Upper lobe of right lung (tissue), 1 donor: ENCODE data around the gene CXCL5. TPM values are rescaled to one million over a fixed set of nuclear protein-coding genes. Genes with fewer than 3 reads are reported as not detected.

Experiments
- ATAC-seq: fragments of 200-7000 bp; cut with Tn5 transposase; one replicate; pipeline ENCODE4 v1.9.1; 2020; ENCODE audit warnings: mild to moderate bottlenecking, moderate library complexity
- DNase-seq: peaks from one replicate; pipeline ENCODE4 v3.0.0-alpha.2; 2020
- H3K27ac ChIP-seq: fragments of 200-600 bp; one replicate; pipeline ENCODE4 v1.8.0; 2022
- H3K27me3 ChIP-seq: fragments of 200-600 bp; one replicate; pipeline ENCODE4 v1.8.0; 2022; ENCODE audit warnings: mild to moderate bottlenecking
- H3K36me3 ChIP-seq: fragments of 200-600 bp; one replicate; pipeline ENCODE4 v1.8.0; 2022
- H3K4me1 ChIP-seq: fragments of 200-600 bp; one replicate; pipeline ENCODE4 v1.8.0; 2022
- H3K4me3 ChIP-seq: fragments of 200-600 bp; one replicate; pipeline ENCODE4 v1.8.0; 2022; ENCODE audit warnings: mild to moderate bottlenecking
- H3K9me3 ChIP-seq: fragments of 200-600 bp; one replicate; pipeline ENCODE4 v1.8.0; 2022
- intact Hi-C: fragments of 100-400 bp; cut with DNase I; formaldehyde crosslinking; loops from one replicate; pipeline ENCODE4 v1.11.0; 2022
- total RNA-seq: library from RNA; stranded (reverse); fragmentation: NEBNext Ultra II Directional; extraction: Animal tissue kit (Norgen Biotek cat#: 25700); gene quantifications from one replicate; pipeline ENCODE4 v1.2.1, GENCODE V29; 2021
- TF ChIP-seq, protein P1 (sequence below): fragments of 200-600 bp; IDR thresholded peaks from one replicate; pipeline ENCODE4 v1.8.0; 2022; ENCODE audit warnings: antibody characterized with exemption
- donor health status: DM: no; HTN: yes; CAD: no; lungs with severe emphysema.

CXCL5 gene
- total RNA-seq, 1 donor from 2014 or later: 7.2 TPM

DNA sequence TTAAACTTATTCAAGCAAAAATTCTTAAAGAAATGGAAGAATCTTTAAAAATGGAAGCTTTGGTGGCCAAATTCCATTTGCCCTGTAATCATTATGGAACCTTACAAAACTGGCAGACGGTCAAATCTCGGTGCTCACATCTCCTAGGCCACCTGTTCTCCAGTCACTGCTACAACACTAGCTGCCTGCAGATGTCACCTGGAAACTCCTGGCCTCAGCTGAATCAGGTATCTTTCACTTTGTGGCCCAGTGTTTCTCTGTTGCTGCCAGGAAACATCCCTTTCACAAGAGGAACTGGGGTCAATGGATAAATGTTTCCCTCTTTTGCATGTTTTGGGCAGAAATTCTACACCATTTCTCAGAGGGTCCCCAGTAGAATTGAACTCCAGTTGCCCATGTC, 44.2 kb upstream of the CXCL5 start:
- ATAC-seq (no peak), DNase-seq (no peak)
- TF ChIP-seq, protein P1, sequence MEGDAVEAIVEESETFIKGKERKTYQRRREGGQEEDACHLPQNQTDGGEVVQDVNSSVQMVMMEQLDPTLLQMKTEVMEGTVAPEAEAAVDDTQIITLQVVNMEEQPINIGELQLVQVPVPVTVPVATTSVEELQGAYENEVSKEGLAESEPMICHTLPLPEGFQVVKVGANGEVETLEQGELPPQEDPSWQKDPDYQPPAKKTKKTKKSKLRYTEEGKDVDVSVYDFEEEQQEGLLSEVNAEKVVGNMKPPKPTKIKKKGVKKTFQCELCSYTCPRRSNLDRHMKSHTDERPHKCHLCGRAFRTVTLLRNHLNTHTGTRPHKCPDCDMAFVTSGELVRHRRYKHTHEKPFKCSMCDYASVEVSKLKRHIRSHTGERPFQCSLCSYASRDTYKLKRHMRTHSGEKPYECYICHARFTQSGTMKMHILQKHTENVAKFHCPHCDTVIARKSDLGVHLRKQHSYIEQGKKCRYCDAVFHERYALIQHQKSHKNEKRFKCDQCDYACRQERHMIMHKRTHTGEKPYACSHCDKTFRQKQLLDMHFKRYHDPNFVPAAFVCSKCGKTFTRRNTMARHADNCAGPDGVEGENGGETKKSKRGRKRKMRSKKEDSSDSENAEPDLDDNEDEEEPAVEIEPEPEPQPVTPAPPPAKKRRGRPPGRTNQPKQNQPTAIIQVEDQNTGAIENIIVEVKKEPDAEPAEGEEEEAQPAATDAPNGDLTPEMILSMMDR: no peak
- H3K27me3 ChIP-seq: no peaks in the 10 kb centered on the region
- no peaks in the 10 kb centered on the region for H3K9me3 ChIP-seq
- no peak overlapping the region for H3K27ac ChIP-seq
- H3K36me3 ChIP-seq: no peaks in the 10 kb centered on the region
- H3K4me1 ChIP-seq: peaks cover 3% of the 10 kb centered on the region
- intact Hi-C loops: no loop called here
- H3K4me3 ChIP-seq: no peak overlapping the region

DNA sequence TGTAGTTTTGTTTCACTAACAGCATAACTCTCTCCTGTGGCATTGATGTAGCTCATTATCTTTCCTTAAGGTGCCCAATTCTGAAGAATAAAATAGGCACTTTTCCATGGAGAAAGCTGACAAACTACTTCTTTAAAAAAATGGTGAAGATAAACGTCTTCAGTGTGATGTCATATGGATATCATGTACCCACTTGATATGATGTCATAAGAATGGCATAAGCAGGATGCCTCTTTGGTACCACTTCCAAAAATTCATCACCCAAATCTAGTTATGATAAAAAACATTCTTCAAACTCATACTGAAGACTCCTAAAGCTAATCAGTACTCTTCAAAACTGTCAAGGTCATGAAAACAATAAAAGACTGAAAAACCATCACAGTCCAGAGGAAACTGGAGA, 42.9 kb upstream of the CXCL5 start:
- TF ChIP-seq, protein P1: no peak
- DNase-seq (no peak), ATAC-seq (no peak)
- Histone ChIP-seq H3K27me3 (no peaks in the 10 kb centered on the region), H3K4me1 (peaks cover 3% of the 10 kb centered on the region), H3K36me3 (no peaks in the 10 kb centered on the region), H3K27ac (no peak overlapping the region), H3K9me3 (no peaks in the 10 kb centered on the region), H3K4me3 (no peak overlapping the region)
- intact Hi-C loops: no loop called here

DNA sequence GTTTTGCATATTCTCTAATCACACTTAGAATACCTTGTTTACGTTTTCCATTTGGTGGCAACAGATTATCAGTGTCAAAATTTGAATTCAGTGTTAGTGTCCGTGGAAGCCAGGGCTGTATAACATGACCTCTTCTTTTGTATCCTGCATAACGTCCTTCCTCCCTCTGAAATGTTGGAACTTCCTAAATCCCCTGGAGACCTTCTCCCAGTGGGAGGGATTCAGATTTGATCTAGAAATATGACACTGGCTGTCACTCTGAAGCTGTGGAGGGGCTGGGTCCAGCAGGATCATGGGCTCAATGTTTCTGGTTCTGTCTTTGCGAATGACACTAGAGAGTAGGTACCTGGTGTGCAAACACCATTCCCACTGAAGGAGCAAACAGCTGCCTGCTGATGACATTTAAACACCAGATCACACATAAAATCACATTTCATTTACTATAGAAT, 40.9 kb upstream of the CXCL5 start:
- ATAC-seq: no peak
- intact Hi-C loops: no loop called here

DNA sequence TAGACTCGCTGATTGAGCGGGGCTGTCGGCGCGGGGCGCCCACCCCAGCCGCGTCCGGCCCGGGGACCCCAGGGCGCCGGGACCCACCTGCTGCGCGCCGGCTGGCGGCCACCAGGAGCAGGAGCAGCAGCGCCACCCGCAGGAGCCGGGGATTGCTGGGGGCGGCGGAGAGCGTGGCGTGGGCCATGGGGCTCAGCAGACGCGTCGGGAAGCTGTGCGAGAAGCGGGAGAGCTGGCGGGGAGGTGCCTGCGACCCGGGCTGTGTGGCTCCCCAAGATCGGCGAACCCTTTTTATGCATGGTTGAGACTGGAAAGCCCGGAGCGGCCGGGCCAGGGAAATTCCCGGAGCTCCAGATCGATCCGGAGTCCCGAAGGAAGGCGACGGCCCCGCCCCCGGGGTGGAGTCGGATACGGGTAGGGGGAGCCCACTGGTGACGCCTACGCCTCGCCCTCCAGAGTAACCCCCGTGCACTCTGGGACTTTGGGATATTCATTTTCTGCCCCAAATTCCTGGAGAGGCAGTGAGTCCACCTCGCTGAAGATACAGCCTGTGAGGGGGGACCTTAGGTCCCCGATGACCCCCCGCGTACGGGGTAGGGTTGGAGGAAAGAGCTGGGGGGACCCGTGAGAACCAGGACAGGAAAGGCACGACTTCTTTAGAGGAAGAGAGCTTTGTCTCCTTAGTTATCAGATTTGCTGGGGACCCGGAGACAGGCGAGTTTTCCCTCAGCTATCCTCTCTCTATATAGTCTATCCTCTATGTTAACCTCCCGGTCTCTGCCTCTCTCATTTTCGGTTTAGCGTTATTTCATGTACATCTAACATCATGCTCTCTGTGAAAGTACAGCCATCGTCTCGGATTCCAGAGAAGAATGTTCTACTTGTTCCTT, 40.2 kb upstream of the CXCL5 start, which contains the start of gene CXCL3:
CXCL3 (minus strand) TSS at position 265 of the 890 bp plus-strand sequence; CDS start at position 187, 78 bp downstream.
- ATAC-seq: peak; percentile 94
- intact Hi-C loops: no loop called here
- H3K4me1 ChIP-seq: peaks cover 3% of the 10 kb centered on the region
- H3K36me3 ChIP-seq: no peaks in the 10 kb centered on the region
- H3K27me3 ChIP-seq: no peaks in the 10 kb centered on the region
- no peaks in the 10 kb centered on the region for H3K9me3 ChIP-seq
- H3K27ac ChIP-seq: peak within 1 kb of the TSS; percentile 61
- DNase-seq: peak; percentile 94
- TF ChIP-seq, protein P1: peak; percentile 43
- H3K4me3 ChIP-seq: peak within 1 kb of the TSS; percentile 60

More for the DNA sequence above, 40.9 kb upstream of the CXCL5 start:
- Histone ChIP-seq H3K36me3 (no peaks in the 10 kb centered on the region), H3K27ac (peak overlapping the region; percentile 61), H3K27me3 (no peaks in the 10 kb centered on the region), H3K4me3 (peak overlapping the region; percentile 60), H3K9me3 (no peaks in the 10 kb centered on the region), H3K4me1 (peaks cover 3% of the 10 kb centered on the region)
- DNase-seq: no peak
- TF ChIP-seq, protein P1: no peak

DNA sequence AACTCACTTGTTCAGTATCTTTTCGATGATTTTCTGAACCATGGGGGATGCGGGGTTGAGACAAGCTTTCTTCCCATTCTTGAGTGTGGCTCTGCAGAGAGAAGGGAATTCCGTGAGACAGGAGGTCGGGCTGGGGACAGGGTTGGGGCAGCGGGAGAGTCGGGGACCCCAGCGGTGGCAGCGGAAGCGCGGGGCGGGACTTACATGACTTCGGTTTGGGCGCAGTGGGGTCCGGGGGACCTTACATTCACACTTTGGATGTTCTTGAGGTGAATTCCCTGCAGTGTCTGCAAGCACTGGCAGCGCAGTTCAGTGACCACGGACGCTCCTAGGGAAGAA, 39.6 kb upstream of the CXCL5 start:
- peak overlapping the region; percentile 61 for H3K27ac ChIP-seq
- ATAC-seq: peak; percentile 20

More for the DNA sequence above, 39.6 kb upstream of the CXCL5 start:
- Histone ChIP-seq H3K36me3 (no peaks in the 10 kb centered on the region), H3K9me3 (no peaks in the 10 kb centered on the region), H3K27me3 (no peaks in the 10 kb centered on the region), H3K4me1 (peaks cover 3% of the 10 kb centered on the region), H3K4me3 (peak overlapping the region; percentile 60)
- intact Hi-C loops: no loop called here
- TF ChIP-seq, protein P1: no peak
- peak; percentile 67 for DNase-seq
